Epithelial cell of umbilical artery (primary cell): ENCODE results near the gene NPL. TPM values are rescaled to one million over a fixed set of nuclear protein-coding genes. Genes with fewer than 3 reads are reported as not detected.

Source experiments
- total RNA-seq: library from RNA; depleted of rRNA; stranded (reverse); fragments of >200 nt; gene quantifications from 2 replicates; pipeline ENCODE4 v1.2.3, GENCODE V29; 2014

Gene NPL
- 0.65 and 2.1 TPM in 2 replicates for total RNA-seq

GRCh38 chr1:182789138-182790076 is at the start of gene NPL:
Gene NPL (plus strand): TSS chr1:182789773. CDS start chr1:182794372, 4,599 bp downstream.

GRCh38 chr1:182839209-182840066 is 49.9 kb downstream of the NPL start, which contains the start of gene DHX9:
Gene DHX9 (plus strand): TSS chr1:182839347. CDS start chr1:182842567, 3,220 bp downstream.

Other genes starting within 250 kb of the NPL start
- 2.6 and 5.5 TPM in 2 replicates for gene RNASEL, start 200.5 kb upstream of the NPL start, total RNA-seq
- gene RGS16, start 185.4 kb upstream of the NPL start, total RNA-seq = under 0.01 TPM in 1 of 2 replicates, not detected in the other
- gene RGS8, start 105.2 kb upstream of the NPL start, total RNA-seq = not detected in 2 replicates
- gene DHX9, start 49.6 kb downstream of the NPL start, total RNA-seq = 173 and 212 TPM in 2 replicates
- gene SHCBP1L, start 163.4 kb downstream of the NPL start, total RNA-seq = not detected in 2 replicates
- 283 and 465 TPM in 2 replicates for gene LAMC1, start 233.6 kb downstream of the NPL start, total RNA-seq